Mesendoderm (in vitro differentiated cells): ENCODE data around the gene KLRC2.
"Not testable (repeated sequence)": the region's sequence is repeated elsewhere in the genome, so short reads cannot be mapped to it uniquely, and the experiment has no call there.

Experiments used
- DNase-seq: peaks from one replicate; pipeline ENCODE4 v3.0.0; 2013
- H2AK5ac ChIP-seq: 2 replicates; pipeline ENCODE4 v1.6.1; 2013; ENCODE audit warnings: low read length, inconsistent platforms
- H2BK120ac ChIP-seq: 2 replicates; pipeline ENCODE4 v1.6.1; 2013; ENCODE audit warnings: low read depth, mild to moderate bottlenecking, low read length, moderate library complexity, mixed read lengths
- H2BK15ac ChIP-seq: replicated peaks from 2 replicates; pipeline ENCODE4 v1.6.1; 2013; ENCODE audit warnings: low read depth, mild to moderate bottlenecking, moderate library complexity
- H2BK5ac ChIP-seq: 2 replicates; pipeline ENCODE4 v1.6.1; 2013; ENCODE audit warnings: low read length, inconsistent platforms
- H3K18ac ChIP-seq: 2 replicates; pipeline ENCODE4 v1.6.1; 2013; ENCODE audit warnings: mild to moderate bottlenecking, low read length, mixed read lengths
- H3K23ac ChIP-seq: one replicate; pipeline ENCODE4 v1.6.1; 2013; ENCODE audit warnings: low read length
- H3K27ac ChIP-seq: 2 replicates; pipeline ENCODE4 v1.5.1; 2013; ENCODE audit warnings: low read depth, mild to moderate bottlenecking, inconsistent platforms, low read length, moderate library complexity
- H3K27me3 ChIP-seq: 2 replicates; pipeline ENCODE4 v1.6.1; 2013; ENCODE audit warnings: low read length, control low read depth, mild to moderate bottlenecking, inconsistent platforms; ENCODE audit not compliant: insufficient read depth, poor library complexity
- H3K36me3 ChIP-seq: 2 replicates; pipeline ENCODE4 v1.6.1; 2013; ENCODE audit warnings: low read length, inconsistent platforms; ENCODE audit not compliant: control insufficient read depth, insufficient read depth
- H3K4ac ChIP-seq: one replicate; pipeline ENCODE4 v1.6.1; 2013; ENCODE audit warnings: low read depth, mild to moderate bottlenecking, low read length, moderate library complexity
- H3K4me1 ChIP-seq: 2 replicates; pipeline ENCODE4 v1.6.1; 2013; ENCODE audit warnings: low read depth, low read length, inconsistent platforms; ENCODE audit not compliant: control insufficient read depth
- H3K4me2 ChIP-seq: 2 replicates; pipeline ENCODE4 v1.6.1; 2013; ENCODE audit warnings: low read length
- H3K4me3 ChIP-seq: 2 replicates; pipeline ENCODE4 v1.5.1; 2013; ENCODE audit warnings: mild to moderate bottlenecking, low read length
- H3K56ac ChIP-seq: one replicate; pipeline ENCODE4 v1.6.1; 2013; ENCODE audit warnings: low read length
- H3K79me1 ChIP-seq: 2 replicates; pipeline ENCODE4 v1.6.1; 2013; ENCODE audit warnings: low read length, inconsistent platforms
- H3K79me2 ChIP-seq: 2 replicates; pipeline ENCODE4 v1.6.1; 2013; ENCODE audit warnings: mild to moderate bottlenecking, low read length; ENCODE audit not compliant: control insufficient read depth, insufficient read depth
- H3K9ac ChIP-seq: 2 replicates; pipeline ENCODE4 v1.6.1; 2013; ENCODE audit warnings: low read length, inconsistent platforms
- H4K5ac ChIP-seq: one replicate; pipeline ENCODE4 v1.6.1; 2013; ENCODE audit warnings: low read length
- H4K8ac ChIP-seq: one replicate; pipeline ENCODE4 v1.6.1; 2013; ENCODE audit warnings: low read depth, mild to moderate bottlenecking, control low read depth, low read length, moderate library complexity
- WGBS: extraction: QIAGEN DNeasy Blood & Tissue Kit; methylation state at CpG from one replicate; pipeline ENCODE4 v1.1.7; 2013; ENCODE audit warnings: low lambda C conversion rate, missing lambda C conversion rate; ENCODE audit not compliant: insufficient coverage; ENCODE audit errors: extremely low coverage; 5-methylcytosine and 5-hydroxymethylcytosine counted together

KLRC2 gene

GRCh38 chr12:10441144-10441543 is 5.3 kb upstream of the KLRC2 start:
- H3K18ac ChIP-seq, DNase-seq, H2BK120ac ChIP-seq, H2BK5ac ChIP-seq, H3K4me2 ChIP-seq, H3K79me1 ChIP-seq, H3K4me3 ChIP-seq, H3K4ac ChIP-seq, H3K79me2 ChIP-seq, H2AK5ac ChIP-seq, H3K4me1 ChIP-seq, H4K5ac ChIP-seq, H2BK15ac ChIP-seq, H4K8ac ChIP-seq, H3K56ac ChIP-seq, H3K36me3 ChIP-seq, H3K23ac ChIP-seq, H3K9ac ChIP-seq, H3K27ac ChIP-seq, H3K27me3 ChIP-seq: not testable (repeated sequence)
- WGBS = no CpG with 5 or more reads among the region's 8 CpGs

GRCh38 chr12:10439608-10440274 is 3.9 kb upstream of the KLRC2 start:
- H3K56ac ChIP-seq, H3K79me2 ChIP-seq, H3K18ac ChIP-seq, H2BK15ac ChIP-seq, H3K4me2 ChIP-seq, H2AK5ac ChIP-seq, H3K79me1 ChIP-seq, H3K27ac ChIP-seq, H3K4me3 ChIP-seq, H3K4me1 ChIP-seq, DNase-seq, H4K8ac ChIP-seq, H3K36me3 ChIP-seq, H4K5ac ChIP-seq, H3K23ac ChIP-seq, H2BK5ac ChIP-seq, H2BK120ac ChIP-seq, H3K4ac ChIP-seq, H3K9ac ChIP-seq, H3K27me3 ChIP-seq: not testable (repeated sequence)
- WGBS = no CpG with 5 or more reads among the region's 2 CpGs

- not testable (repeated sequence) for H3K27ac ChIP-seq, H2BK15ac ChIP-seq, H3K27me3 ChIP-seq, H3K4me3 ChIP-seq, H2AK5ac ChIP-seq, H3K79me2 ChIP-seq, H4K5ac ChIP-seq, H4K8ac ChIP-seq, H3K56ac ChIP-seq, H3K4me1 ChIP-seq, DNase-seq, H2BK5ac ChIP-seq, H3K9ac ChIP-seq, H3K4me2 ChIP-seq, H3K18ac ChIP-seq, H3K23ac ChIP-seq, H3K36me3 ChIP-seq, H3K4ac ChIP-seq, H3K79me1 ChIP-seq, H2BK120ac ChIP-seq
- WGBS = no CpG with 5 or more reads among the region's 2 CpGs
Measured at GRCh38 chr12:10437601-10438000, 1.8 kb upstream of the KLRC2 start.

GRCh38 chr12:10430623-10431022 is 5.2 kb downstream of the KLRC2 start:
- H3K9ac ChIP-seq, H2BK15ac ChIP-seq, H2BK5ac ChIP-seq, H3K4me1 ChIP-seq, H2AK5ac ChIP-seq, H3K79me1 ChIP-seq, H4K5ac ChIP-seq, H3K27me3 ChIP-seq, H3K79me2 ChIP-seq, H3K4me2 ChIP-seq, H3K4me3 ChIP-seq, H3K27ac ChIP-seq, H2BK120ac ChIP-seq, H4K8ac ChIP-seq, H3K4ac ChIP-seq, H3K18ac ChIP-seq, H3K23ac ChIP-seq, H3K36me3 ChIP-seq, H3K56ac ChIP-seq, DNase-seq: not testable (repeated sequence)
- WGBS = no CpG with 5 or more reads among the region's 4 CpGs

- H2BK5ac ChIP-seq, H3K4me1 ChIP-seq, H4K5ac ChIP-seq, H3K23ac ChIP-seq, H3K27ac ChIP-seq, H3K4me3 ChIP-seq, H3K79me2 ChIP-seq, H3K4ac ChIP-seq, H2BK15ac ChIP-seq, DNase-seq, H3K56ac ChIP-seq, H2BK120ac ChIP-seq, H3K79me1 ChIP-seq, H3K36me3 ChIP-seq, H2AK5ac ChIP-seq, H4K8ac ChIP-seq, H3K9ac ChIP-seq, H3K27me3 ChIP-seq, H3K18ac ChIP-seq, H3K4me2 ChIP-seq: not testable (repeated sequence)
- no CpG with 5 or more reads among the region's 8 CpGs for WGBS
Measured at GRCh38 chr12:10425938-10426337, 9.9 kb downstream of the KLRC2 start.

GRCh38 chr12:10424260-10424899 is 11.4 kb downstream of the KLRC2 start:
- not testable (repeated sequence) for H2BK5ac ChIP-seq, H3K23ac ChIP-seq, H4K8ac ChIP-seq, H3K27me3 ChIP-seq, H3K9ac ChIP-seq, H3K27ac ChIP-seq, H3K56ac ChIP-seq, H3K4ac ChIP-seq, H3K79me2 ChIP-seq, H2AK5ac ChIP-seq, H2BK15ac ChIP-seq, H3K79me1 ChIP-seq, DNase-seq, H3K4me1 ChIP-seq, H3K18ac ChIP-seq, H4K5ac ChIP-seq, H2BK120ac ChIP-seq, H3K4me2 ChIP-seq, H3K36me3 ChIP-seq, H3K4me3 ChIP-seq
- WGBS = no CpG with 5 or more reads among the region's 1 CpG
